GM08714 (cell line): Measurements from ENCODE around the gene DOCK4.
"Not testable (repeated sequence)": the region's sequence is repeated elsewhere in the genome, so short reads cannot be mapped to it uniquely, and the experiment has no call there.

Experiments
- H3K4me3 ChIP-seq: fragments of 200-500 bp; sonication (Bioruptor generic); 2 replicates; pipeline ENCODE4 v1.5.1; 2014; ENCODE audit warnings: mild to moderate bottlenecking, low read length, inconsistent platforms
- ZNF274 ChIP-seq: IDR thresholded peaks from 2 replicates; pipeline ENCODE4 v1.6.1; 2012; ENCODE audit warnings: mild to moderate bottlenecking, low read depth, low read length

Gene DOCK4

GRCh38 chr7:112129655-112130323 lies 76.4 kb downstream of the DOCK4 start:
- no peak for TF ChIP-seq ZNF274
- no peak overlapping the region for H3K4me3 ChIP-seq

GRCh38 chr7:112128461-112129425 lies 77.5 kb downstream of the DOCK4 start:
- H3K4me3 ChIP-seq, result not testable (repeated sequence)

- not testable (repeated sequence) for H3K4me3 ChIP-seq
Measured at GRCh38 chr7:112128041-112128440, 78.2 kb downstream of the DOCK4 start.

GRCh38 chr7:112125250-112125649 lies 80.9 kb downstream of the DOCK4 start:
- TF ChIP-seq ZNF274, result no peak
- H3K4me3 ChIP-seq, result no peak overlapping the region

DNA sequence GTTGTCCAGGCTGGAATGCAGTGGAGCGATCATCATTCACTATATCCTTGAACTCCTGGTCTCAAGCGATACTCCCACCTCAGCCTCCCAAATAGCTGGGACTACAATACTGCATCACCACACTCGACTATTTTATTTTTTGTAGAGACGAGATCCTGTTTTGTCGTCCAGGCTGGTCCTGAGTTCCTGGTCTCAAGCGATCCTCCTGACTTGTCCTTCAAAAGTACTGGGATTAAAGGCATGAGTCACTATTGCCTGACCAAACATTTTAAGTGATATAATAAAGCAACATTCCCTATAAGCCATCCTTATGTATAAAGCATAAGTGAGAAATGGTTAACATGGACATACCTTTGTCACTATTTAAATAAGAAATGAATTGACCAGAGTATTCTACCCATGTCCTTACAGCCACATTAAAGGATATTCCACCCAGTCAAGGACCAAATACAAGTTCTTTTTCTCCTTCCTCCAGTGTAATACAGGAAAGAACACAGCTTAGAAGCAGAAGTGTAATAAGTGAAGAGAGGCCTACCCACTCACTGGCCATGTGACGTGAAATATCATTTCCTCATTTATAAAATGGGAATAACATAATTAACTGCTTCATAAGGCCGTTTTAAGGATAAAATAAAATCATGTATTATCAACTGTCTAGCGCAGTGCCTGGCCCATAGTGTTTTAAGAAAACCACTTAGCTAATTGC lies 82.0 kb downstream of the DOCK4 start:
- no peak for TF ChIP-seq ZNF274
- no peak overlapping the region for H3K4me3 ChIP-seq

DNA sequence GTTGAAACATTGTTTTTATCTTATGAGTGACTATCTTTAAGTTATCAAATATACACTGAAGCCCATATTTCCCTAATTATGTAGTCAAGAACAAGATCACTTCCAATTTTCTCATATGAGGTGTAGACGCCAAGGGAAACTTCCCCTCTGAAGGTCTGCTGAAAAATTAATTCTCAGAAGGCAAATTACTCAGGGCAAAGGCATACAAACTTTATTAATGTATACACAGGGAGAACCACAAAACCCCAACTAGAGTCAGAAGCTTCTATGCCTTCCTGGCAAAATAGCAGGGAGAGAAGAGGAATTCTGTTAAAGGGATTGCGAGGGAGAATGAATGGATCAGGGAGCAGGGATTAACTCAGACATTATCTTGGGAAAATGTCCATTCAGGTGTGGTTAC lies 83.4 kb downstream of the DOCK4 start:
- TF ChIP-seq ZNF274, result no peak
- no peak overlapping the region for H3K4me3 ChIP-seq

DNA sequence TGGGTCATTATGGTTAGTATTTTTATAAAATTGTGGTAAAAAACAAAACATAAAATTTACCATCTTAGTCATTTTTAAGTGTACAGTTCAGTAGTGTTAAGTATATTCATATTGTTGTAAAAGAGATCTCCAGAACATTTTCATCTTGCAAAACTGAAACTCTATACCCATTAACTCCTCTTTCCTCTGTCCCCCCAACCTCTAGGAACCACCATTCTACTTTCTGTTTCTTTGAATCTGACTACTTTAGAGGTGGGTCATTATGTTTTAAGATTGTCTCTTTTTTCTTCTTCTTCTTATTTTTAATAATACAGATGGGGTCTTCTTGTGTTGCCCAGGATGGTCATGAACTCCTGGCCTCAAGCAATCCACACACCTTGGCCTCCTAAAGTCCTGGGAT lies 84.1 kb downstream of the DOCK4 start:
- H3K4me3 ChIP-seq, result no peak overlapping the region
- no peak for TF ChIP-seq ZNF274

DNA sequence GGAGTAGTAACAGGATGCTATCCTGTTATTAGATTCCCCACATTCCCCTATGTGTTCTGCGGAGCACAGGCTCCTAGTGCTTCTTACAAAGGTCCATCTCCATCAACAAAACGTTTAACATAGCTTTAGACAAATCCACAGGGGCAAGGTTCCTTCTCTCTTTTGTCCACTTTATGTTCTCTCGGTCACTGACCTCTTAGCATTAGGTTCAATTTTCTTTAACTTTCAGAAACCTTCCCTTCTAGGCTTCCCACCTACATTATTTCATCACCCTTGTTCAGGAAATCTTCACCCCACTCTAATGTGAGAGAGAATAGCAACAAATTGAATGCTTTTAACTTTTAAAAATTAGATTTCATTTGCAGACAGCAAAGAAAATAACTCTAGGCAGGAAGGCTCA lies 84.9 kb downstream of the DOCK4 start:
- H3K4me3 ChIP-seq, result no peak overlapping the region
- no peak for TF ChIP-seq ZNF274

- no peak for TF ChIP-seq ZNF274
- no peak overlapping the region for H3K4me3 ChIP-seq
Measured at GRCh38 chr7:112120696-112121217, 85.4 kb downstream of the DOCK4 start.

DNA sequence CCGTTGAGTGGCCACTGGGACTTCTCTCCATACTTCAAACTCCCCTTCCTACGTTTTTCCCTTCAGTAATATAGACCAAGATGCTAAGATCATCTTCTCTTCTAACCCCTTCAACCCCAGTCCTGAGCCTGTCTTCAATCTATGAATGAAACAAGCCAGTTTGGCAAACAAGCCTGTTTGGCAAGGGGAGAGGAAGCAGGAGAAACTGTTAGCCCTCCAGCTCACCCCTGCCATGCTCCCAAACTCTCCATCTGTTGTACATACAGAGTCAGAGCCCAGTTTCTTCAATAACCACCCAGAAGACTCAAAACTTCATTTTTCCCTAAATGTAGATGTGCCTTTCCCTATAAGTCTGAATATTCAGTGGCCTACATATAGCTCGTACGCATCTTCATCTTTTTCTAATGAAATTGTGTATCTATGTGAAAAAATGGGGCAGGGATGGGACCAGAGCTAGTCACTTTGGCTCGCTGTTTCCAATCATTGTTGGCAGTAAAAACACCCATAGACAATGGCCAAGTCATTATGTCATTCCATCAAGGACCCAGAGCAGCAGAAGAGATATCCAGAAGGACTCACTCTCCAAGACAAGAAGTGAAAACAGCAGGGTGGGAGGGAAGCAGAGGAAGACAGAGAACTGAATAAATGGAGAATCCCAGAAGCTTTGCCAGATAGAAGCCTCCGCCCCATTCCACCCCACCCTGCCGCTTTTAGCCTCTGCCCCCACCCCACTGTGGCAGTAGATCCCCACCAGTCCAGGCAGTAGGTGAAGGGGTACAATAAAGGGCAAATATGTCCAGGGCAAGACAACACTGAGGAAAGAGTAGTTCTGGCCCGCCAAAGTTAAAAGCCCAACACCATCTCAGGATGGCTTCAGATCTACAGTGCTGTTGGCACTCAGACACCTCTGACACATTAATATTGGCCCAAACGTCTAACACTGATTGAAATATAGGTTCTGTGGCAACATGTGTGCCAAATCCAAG lies 87.3 kb downstream of the DOCK4 start:
- TF ChIP-seq ZNF274, result no peak
- no peak overlapping the region for H3K4me3 ChIP-seq

- TF ChIP-seq ZNF274, result no peak
- H3K4me3 ChIP-seq, result no peak overlapping the region
Measured at GRCh38 chr7:112116894-112117293, 89.3 kb downstream of the DOCK4 start.

DNA sequence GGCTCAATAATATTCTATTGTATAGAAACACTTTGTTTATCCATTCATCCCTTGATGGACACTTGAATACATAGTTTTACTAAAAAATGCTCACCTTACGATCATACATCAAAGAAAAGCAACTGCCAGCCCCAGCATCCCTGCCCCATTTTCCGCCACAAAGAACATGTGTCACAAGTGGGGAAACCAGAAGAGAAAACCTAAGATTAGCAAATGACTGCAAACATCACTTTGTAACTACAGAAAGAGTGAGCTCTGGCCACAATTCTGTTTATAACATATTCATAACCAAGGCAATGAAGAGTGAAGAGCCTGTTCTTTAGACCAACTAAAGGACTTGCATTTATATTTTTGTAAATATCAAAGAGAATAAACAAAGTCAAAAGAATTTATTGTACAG lies 89.8 kb downstream of the DOCK4 start:
- no peak for TF ChIP-seq ZNF274
- H3K4me3 ChIP-seq, result no peak overlapping the region

- no peak for TF ChIP-seq ZNF274
- no peak overlapping the region for H3K4me3 ChIP-seq
Measured at GRCh38 chr7:112115880-112116279, 90.3 kb downstream of the DOCK4 start.
